CD4-positive, alpha-beta memory T cell (primary cell): ENCODE results near the gene ZNF516. TPM values are rescaled to one million over a fixed set of nuclear protein-coding genes. Genes with fewer than 3 reads are reported as not detected.
A peak's percentile ranks its signal among the peaks of the same experiment; 100 is the strongest.

Experiments used
- CTCF ChIA-PET: fragments of 350-600 bp; sonication (Branson Sonifier 250); formaldehyde crosslinking; loops from one replicate; lab custom pipeline; 2021; ENCODE audit warnings: inconsistent platforms; ENCODE audit not compliant: partially characterized antibody; lab: Charles Lee
- POLR2A ChIA-PET: fragments of 350-600 bp; sonication (Branson Sonifier 250); formaldehyde crosslinking; loops from one replicate; lab custom pipeline; 2021; ENCODE audit not compliant: partially characterized antibody; lab: Charles Lee
- DNase-seq, 5 donors: peaks; one replicate each; pipeline versions ENCODE4 v3.0.0 to v3.0.0-alpha.2; 2020 to 2022; ENCODE audit warnings: mixed read lengths in 1 of 5
- H3K27ac ChIP-seq: one replicate; pipeline ENCODE4 v1.7.0; 2013; ENCODE audit warnings: low read depth, low read length
- H3K27me3 ChIP-seq: 2 replicates; pipeline ENCODE4 v1.7.0; 2013; ENCODE audit warnings: mild to moderate bottlenecking, low read length, moderate library complexity; ENCODE audit not compliant: insufficient read depth
- H3K36me3 ChIP-seq: 2 replicates; pipeline ENCODE4 v1.7.0; 2013; ENCODE audit warnings: mild to moderate bottlenecking, low read length, moderate library complexity; ENCODE audit not compliant: insufficient read depth
- H3K4me1 ChIP-seq: 2 replicates; pipeline ENCODE4 v1.7.0; 2013; ENCODE audit warnings: mild to moderate bottlenecking, low read length, moderate library complexity; ENCODE audit not compliant: insufficient read depth
- H3K4me3 ChIP-seq, 2 donors: one replicate each; pipeline ENCODE4 v1.7.0; 2013; ENCODE audit warnings: low read length in 2 of 2, mild to moderate bottlenecking in 1 of 2
- H3K9me3 ChIP-seq, 2 donors: one replicate each; pipeline ENCODE4 v1.7.0; 2013; ENCODE audit warnings: low read length in 2 of 2, control low read depth in 1 of 2; ENCODE audit not compliant: control insufficient read depth in 1 of 2
- H3K27ac Mint-ChIP-seq, 7 donors: one replicate each; pipeline ENCODE4 v1.8.0; 2020 to 2021; ENCODE audit warnings: mixed read lengths in 7 of 7, mild to moderate bottlenecking in 6 of 7, inconsistent platforms in 3 of 7, moderate library complexity in 3 of 7
- H3K27me3 Mint-ChIP-seq, 2 donors: one replicate each; pipeline ENCODE4 v1.8.0; 2020 to 2021; ENCODE audit warnings: mixed read lengths in 2 of 2
- H3K36me3 Mint-ChIP-seq, 2 donors: one replicate each; pipeline ENCODE4 v1.8.0; 2020 to 2021; ENCODE audit warnings: mixed read lengths in 2 of 2, inconsistent platforms in 1 of 2, mild to moderate bottlenecking in 1 of 2
- H3K4me1 Mint-ChIP-seq, 4 donors: one replicate each; pipeline ENCODE4 v1.8.0; 2020 to 2021; ENCODE audit warnings: mixed read lengths in 4 of 4, mild to moderate bottlenecking in 1 of 4
- H3K4me3 Mint-ChIP-seq, 8 donors: one replicate each; pipeline ENCODE4 v1.8.0; 2020 to 2021; ENCODE audit warnings: mixed read lengths in 8 of 8, mild to moderate bottlenecking in 7 of 8, moderate library complexity in 6 of 8, inconsistent platforms in 3 of 8
- H3K9me3 Mint-ChIP-seq, 8 donors: one replicate each; pipeline ENCODE4 v1.8.0; 2020 to 2021; ENCODE audit warnings: mixed read lengths in 8 of 8, mild to moderate bottlenecking in 5 of 8, inconsistent platforms in 3 of 8, moderate library complexity in 1 of 8
- intact Hi-C: fragments of 100-400 bp; cut with micrococcal nuclease; formaldehyde crosslinking; loops from one replicate; pipeline ENCODE4 v1.15.1; 2023
- polyA plus RNA-seq, 2 donors: library from polyadenylated mRNA; unstranded; fragments of 300-500 nt; fragmentation: Illumina TruSeq; gene quantifications; one replicate each; pipeline ENCODE4 v1.2.3, GENCODE V29; 2021
- total RNA-seq, 2 experiments: library from RNA; stranded (reverse); gene quantifications; one replicate each; pipeline ENCODE4 v1.2.3, GENCODE V29; 2021

ZNF516 gene
- total and polyA plus RNA-seq, 4 experiments from 2014 or later = 0.25 to 9.9 (median 4.9) TPM

DNA sequence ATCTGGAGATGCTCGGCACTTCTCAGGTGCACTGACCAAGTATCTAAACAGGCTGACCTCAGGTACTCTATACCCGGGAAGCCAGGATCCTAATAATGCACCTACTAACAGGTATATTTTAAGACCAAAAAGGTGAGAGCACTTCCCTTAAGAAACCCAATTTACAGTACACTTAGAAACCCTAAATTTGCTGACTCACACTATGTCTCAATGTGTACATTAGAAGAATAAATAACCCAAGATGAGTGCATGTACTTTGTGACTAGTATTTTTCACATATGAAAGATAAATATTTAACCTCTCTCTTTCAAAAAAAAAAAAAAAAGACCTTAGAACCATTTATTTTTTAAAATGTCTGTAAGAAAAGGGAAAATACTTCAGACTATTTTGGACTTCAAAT is 118.8 kb downstream of the ZNF516 start:
- peak overlapping the region in 1 of 8 donors; percentile 2 for H3K4me3 Mint-ChIP-seq
- ChIA-PET POLR2A (no interaction called here), CTCF (interaction anchor here (0.7 kb wide), 1 partner anchor 325 kb away, joined by 3 read pairs; no protein-coding TSS in a partner anchor)
- no peaks in the 10 kb centered on the region for H3K9me3 Mint-ChIP-seq
- Histone ChIP-seq H3K27ac (no peak overlapping the region), H3K27me3 (no peaks in the 10 kb centered on the region), H3K4me1 (peaks cover 39% of the 10 kb centered on the region), H3K9me3 (no peaks in the 10 kb centered on the region), H3K36me3 (no peaks in the 10 kb centered on the region), H3K4me3 (no peak overlapping the region)
- peaks cover 31 to 47% (median 42%) of the 10 kb centered on the region in 4 donors for H3K4me1 Mint-ChIP-seq
- H3K36me3 Mint-ChIP-seq = no peaks in the 10 kb centered on the region
- no peak for DNase-seq
- intact Hi-C loops = no loop called here
- H3K27ac Mint-ChIP-seq = peak overlapping the region in 4 of 7 donors; percentile 37 to 77 (median 45)
- H3K27me3 Mint-ChIP-seq = no peaks in the 10 kb centered on the region

DNA sequence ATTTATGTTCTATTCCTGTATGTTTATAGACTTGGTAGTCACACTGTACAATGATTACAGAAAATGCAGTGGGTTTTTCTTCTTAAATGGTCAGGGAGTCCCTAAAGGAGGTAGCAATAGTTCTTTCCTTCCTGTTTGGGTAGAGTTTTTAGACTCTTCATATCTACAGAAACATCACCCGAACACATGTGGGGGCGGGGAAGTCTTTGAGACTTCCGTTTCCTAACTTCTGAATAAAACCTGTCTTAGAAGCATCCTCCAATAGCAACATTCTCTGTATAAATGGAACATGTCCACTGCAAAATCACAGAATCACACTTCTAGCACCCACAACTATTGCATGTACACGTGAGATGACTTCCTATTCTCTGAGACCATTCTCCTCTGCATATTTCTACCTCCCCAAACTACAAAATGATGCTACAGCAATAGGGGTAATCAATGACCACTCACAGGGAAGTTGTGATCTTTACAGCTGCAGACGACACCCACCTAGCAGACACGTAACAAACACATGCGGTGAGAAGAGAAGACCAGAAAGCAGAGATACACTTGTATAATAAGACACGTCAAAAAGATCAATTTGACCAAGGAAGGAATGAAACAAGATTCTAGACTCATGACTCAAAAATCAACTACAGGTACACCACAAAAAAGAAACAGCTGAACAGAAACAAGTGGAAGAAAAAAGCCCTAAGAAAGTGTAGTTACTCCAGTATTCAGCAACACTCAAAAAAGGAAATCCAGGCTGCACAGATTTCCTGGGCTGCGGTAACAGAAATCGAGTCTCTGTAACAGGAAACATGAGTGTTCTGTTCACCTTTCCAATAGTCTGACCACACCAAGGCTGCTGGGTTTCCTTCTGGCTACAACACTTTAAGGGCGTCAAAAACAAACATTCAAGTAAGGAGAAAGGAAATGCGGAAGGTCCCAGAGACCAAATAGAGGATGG is 120.4 kb downstream of the ZNF516 start:
- H3K36me3 Mint-ChIP-seq = no peaks in the 10 kb centered on the region
- H3K27me3 Mint-ChIP-seq = no peaks in the 10 kb centered on the region
- no peaks in the 10 kb centered on the region for H3K9me3 ChIP-seq
- H3K4me3 ChIP-seq = peak overlapping the region in 1 of 2 donors; percentile 10
- no peak overlapping the region for H3K27ac ChIP-seq
- peaks cover 39% of the 10 kb centered on the region for H3K4me1 ChIP-seq
- ChIA-PET POLR2A (no interaction called here), CTCF (interaction anchor here (3.0 kb wide), 1 partner anchor 24 kb away, joined by 14 read pairs; no protein-coding TSS in a partner anchor)
- intact Hi-C loops = no loop called here
- peaks cover 31 to 49% (median 41%) of the 10 kb centered on the region in 4 donors for H3K4me1 Mint-ChIP-seq
- H3K27me3 ChIP-seq = no peaks in the 10 kb centered on the region
- peak overlapping the region; percentile 1 to 88 (median 68) for H3K27ac Mint-ChIP-seq
- peak overlapping the region; percentile 11 to 76 (median 66) for H3K4me3 Mint-ChIP-seq
- peak in 4 of 5 donors; percentile 14 to 31 (median 20) for DNase-seq
- no peaks in the 10 kb centered on the region for H3K36me3 ChIP-seq
- no peaks in the 10 kb centered on the region for H3K9me3 Mint-ChIP-seq

DNA sequence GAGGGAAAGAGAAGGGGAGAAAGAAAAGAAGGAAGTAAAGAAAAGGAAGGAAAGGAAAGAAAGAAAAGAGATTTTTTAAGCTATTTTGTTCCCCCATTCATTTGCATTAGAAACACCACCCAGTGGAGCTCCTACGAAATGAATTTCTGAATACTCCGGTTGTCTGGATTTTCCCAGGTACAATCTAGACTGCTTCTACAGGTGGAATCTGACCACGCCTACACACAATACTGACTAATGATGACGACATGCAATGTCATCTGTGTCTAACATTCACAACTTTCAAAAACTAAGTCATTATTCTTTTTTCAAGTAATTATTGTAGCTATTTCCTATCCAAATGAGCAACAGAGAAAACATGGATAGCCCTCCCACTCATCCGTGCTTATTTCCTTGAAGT is 121.7 kb downstream of the ZNF516 start:
- Histone ChIP-seq H3K9me3 (no peaks in the 10 kb centered on the region), H3K27ac (no peak overlapping the region), H3K36me3 (no peaks in the 10 kb centered on the region), H3K4me1 (peaks cover 39% of the 10 kb centered on the region), H3K27me3 (no peaks in the 10 kb centered on the region), H3K4me3 (no peak overlapping the region)
- ChIA-PET POLR2A (no interaction called here), CTCF (interaction anchor here (0.7 to 3.0 kb wide), 3 partner anchors 17 to 27 kb away, joined by 3 to 14 read pairs (median 3); no protein-coding TSS in a partner anchor)
- H3K36me3 Mint-ChIP-seq = no peaks in the 10 kb centered on the region
- peak overlapping the region in 2 of 7 donors; percentile 17 to 53 for H3K27ac Mint-ChIP-seq
- H3K4me3 Mint-ChIP-seq = no peak overlapping the region
- H3K4me1 Mint-ChIP-seq = peaks cover 31 to 52% (median 41%) of the 10 kb centered on the region in 4 donors
- no peaks in the 10 kb centered on the region for H3K27me3 Mint-ChIP-seq
- no peak for DNase-seq
- intact Hi-C loops = no loop called here
- no peaks in the 10 kb centered on the region for H3K9me3 Mint-ChIP-seq

DNA sequence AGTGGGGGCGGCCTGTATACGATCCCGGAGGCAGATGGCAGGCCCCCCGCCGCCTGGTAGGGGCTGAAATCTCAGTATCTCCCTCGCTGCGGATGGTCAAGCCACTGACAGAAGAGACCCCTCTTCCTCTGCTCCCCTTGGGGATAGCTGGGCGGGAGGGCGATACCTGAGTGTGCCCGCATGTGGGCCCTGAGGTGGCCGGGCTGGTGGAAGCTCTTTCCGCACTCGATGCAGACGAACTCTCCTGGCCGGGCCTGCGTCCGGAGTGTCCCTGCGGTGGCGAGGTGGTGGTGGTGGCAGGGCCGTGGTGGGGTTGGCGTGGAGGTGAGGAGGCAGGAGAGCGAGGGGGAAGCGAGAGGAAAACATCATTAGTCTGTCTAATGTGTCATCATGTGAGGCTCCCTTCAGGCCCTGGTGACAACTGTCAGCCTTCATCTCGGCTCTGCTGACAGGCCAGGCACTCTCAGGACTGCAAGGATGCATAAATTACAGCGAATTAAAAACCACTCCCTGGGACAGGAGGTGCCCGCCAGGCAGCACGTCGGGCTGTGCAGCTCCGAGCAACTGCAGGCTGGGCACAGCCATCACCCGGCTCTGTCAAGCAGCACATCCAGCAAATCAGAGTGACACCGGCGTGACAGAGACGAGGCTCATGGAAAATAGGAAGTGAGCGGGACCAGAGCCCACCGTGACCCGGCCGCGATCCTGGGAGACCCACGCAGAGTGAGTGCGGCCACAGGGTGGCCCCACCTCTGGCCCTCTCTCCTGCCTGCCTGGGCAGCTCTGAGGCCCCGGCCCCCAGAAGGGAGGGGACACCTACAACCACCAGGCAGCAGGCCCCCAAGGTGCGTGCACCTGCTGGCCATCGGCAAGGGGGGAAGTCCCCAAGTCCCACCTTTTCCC is 123.5 kb downstream of the ZNF516 start:
- Mint-ChIP-seq H3K4me1 (peaks cover 31 to 45% (median 33%) of the 10 kb centered on the region in 4 donors), H3K27me3 (no peaks in the 10 kb centered on the region), H3K36me3 (no peaks in the 10 kb centered on the region), H3K4me3 (no peak overlapping the region), H3K27ac (no peak overlapping the region), H3K9me3 (no peaks in the 10 kb centered on the region)
- Histone ChIP-seq H3K27me3 (no peaks in the 10 kb centered on the region), H3K9me3 (no peaks in the 10 kb centered on the region), H3K36me3 (no peaks in the 10 kb centered on the region), H3K4me3 (no peak overlapping the region), H3K27ac (no peak overlapping the region), H3K4me1 (peaks cover 30% of the 10 kb centered on the region)
- ChIA-PET POLR2A (no interaction called here), CTCF (no interaction called here)
- DNase-seq = no peak
- intact Hi-C loops = no loop called here

DNA sequence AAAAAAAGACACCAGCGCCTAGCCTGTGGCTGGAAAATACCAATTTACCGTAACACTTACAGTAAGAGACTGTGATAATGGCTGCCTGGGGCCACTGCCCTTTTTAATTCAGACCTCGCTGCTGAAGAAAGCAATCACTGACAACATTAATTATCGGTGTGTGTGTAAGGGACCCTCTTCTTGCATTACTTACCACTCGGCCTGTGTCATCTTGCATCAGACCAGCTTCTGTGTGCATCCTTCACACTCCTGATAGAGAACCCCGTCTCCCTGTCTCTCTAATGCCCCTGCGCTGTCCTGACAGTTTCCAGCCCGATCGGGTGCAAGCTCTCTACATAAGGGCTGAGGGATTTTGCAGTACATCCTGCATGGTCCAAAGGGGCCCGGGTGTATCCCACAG is 124.4 kb downstream of the ZNF516 start:
- Histone ChIP-seq H3K9me3 (no peaks in the 10 kb centered on the region), H3K36me3 (no peaks in the 10 kb centered on the region), H3K27me3 (no peaks in the 10 kb centered on the region), H3K4me3 (no peak overlapping the region), H3K27ac (no peak overlapping the region), H3K4me1 (peaks cover 24% of the 10 kb centered on the region)
- Mint-ChIP-seq H3K27me3 (no peaks in the 10 kb centered on the region), H3K4me1 (peaks cover 25 to 36% (median 26%) of the 10 kb centered on the region in 4 donors), H3K9me3 (no peaks in the 10 kb centered on the region), H3K36me3 (no peaks in the 10 kb centered on the region), H3K27ac (no peak overlapping the region), H3K4me3 (no peak overlapping the region)
- intact Hi-C loops = no loop called here
- POLR2A ChIA-PET = no interaction called here
- no peak for DNase-seq
- CTCF ChIA-PET = interaction anchor here (0.9 kb wide), 1 partner anchor 28 kb away, joined by 3 read pairs; no protein-coding TSS in a partner anchor

DNA sequence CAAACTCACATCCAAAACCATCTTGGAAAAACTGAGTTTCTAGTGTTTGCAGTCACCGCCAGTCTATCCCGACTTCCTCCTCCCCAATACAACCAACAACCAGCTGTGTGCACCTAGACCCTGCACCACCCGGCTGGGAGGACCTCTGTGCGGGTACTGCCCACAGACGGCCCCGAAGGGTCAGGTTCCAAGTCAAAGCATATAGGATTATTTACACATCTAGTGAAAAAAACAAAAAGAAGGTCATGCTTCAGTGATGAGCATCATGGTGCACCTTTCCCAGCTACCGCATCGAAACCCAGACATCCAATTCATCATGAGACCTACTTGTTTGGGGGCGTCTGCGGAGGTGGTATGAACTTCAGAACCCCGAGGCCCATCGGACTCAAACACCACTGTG is 124.8 kb downstream of the ZNF516 start:
- POLR2A ChIA-PET = no interaction called here
- CTCF ChIA-PET = interaction anchor here (0.9 kb wide), 1 partner anchor 29 kb away, joined by 3 read pairs; no protein-coding TSS in a partner anchor
- Mint-ChIP-seq H3K27me3 (no peaks in the 10 kb centered on the region), H3K27ac (peak overlapping the region in 1 of 7 donors; percentile 54), H3K4me3 (no peak overlapping the region), H3K36me3 (no peaks in the 10 kb centered on the region), H3K4me1 (peaks cover 20 to 31% (median 22%) of the 10 kb centered on the region in 4 donors), H3K9me3 (no peaks in the 10 kb centered on the region)
- no peak for DNase-seq
- intact Hi-C loops = no loop called here
- no peak overlapping the region for H3K27ac ChIP-seq
- peaks cover 19% of the 10 kb centered on the region for H3K4me1 ChIP-seq
- H3K27me3 ChIP-seq = no peaks in the 10 kb centered on the region
- no peaks in the 10 kb centered on the region for H3K36me3 ChIP-seq
- no peak overlapping the region for H3K4me3 ChIP-seq
- no peaks in the 10 kb centered on the region for H3K9me3 ChIP-seq
